Measurements from ENCODE around the gene DLG2. TPM values are rescaled to one million over a fixed set of nuclear protein-coding genes. Genes with fewer than 3 reads are reported as not detected.

The DLG2 gene
- total RNA-seq, 1 donor from 2014 or later = 2.1 TPM

DNA sequence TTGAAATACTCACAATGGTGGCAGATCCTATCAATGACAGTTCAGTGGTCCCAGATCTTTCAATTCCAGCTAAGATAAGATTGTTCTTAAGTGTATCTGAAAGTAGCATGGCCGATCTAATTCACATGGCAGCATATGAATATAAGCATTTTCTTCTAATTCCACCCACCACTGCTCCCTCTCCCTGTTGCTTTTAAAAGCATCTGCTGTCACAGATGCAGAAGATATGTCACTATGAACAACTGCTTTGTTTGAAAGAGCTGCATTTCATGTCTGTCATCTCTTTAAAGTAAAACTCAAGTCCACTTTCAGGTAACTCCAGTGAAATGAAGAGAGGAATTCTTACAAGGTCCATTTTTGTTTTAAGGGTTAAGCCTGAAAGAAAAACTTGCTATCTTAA is 1044.0 kb downstream of the DLG2 start:
- H3K27me3 Mint-ChIP-seq (ENCODE audit: insufficient read depth) = no peaks in the 10 kb centered on the region
- H3K9me3 Mint-ChIP-seq = no peaks in the 10 kb centered on the region
- H3K4me1 Mint-ChIP-seq (ENCODE audit: low read depth) = no peaks in the 10 kb centered on the region
- no peak overlapping the region for H3K4me3 Mint-ChIP-seq
- intact Hi-C loops (cut with micrococcal nuclease) = no loop called here
- no peaks in the 10 kb centered on the region for H3K36me3 Mint-ChIP-seq (ENCODE audit: low read depth)
- no peak for DNase-seq (ENCODE audit: low spot score)
- H3K27ac Mint-ChIP-seq = no peak overlapping the region

DNA sequence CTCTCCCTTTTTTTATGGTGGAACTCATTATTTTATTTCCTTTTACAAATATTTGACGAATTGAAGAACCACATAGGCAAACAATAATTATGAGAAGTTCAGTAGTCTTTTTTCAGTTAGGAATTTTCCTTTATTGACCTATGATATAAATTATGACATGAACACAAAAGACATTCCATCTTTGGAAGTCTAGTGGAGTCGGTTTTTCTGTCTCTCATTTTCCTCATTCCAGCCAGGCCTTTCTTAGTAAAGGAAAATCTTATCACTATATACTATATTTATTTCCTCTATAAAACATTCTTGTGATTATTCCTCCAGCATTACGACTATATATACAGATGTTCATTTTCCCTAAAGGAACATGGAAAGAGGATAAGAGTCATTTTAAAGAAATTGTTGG is 1046.1 kb downstream of the DLG2 start:
- H3K9me3 Mint-ChIP-seq = no peaks in the 10 kb centered on the region
- DNase-seq (ENCODE audit: low spot score) = no peak
- H3K27ac Mint-ChIP-seq = no peak overlapping the region
- H3K27me3 Mint-ChIP-seq (ENCODE audit: insufficient read depth) = no peaks in the 10 kb centered on the region
- intact Hi-C loops (cut with micrococcal nuclease) = no loop called here
- no peaks in the 10 kb centered on the region for H3K36me3 Mint-ChIP-seq (ENCODE audit: low read depth)
- H3K4me3 Mint-ChIP-seq = no peak overlapping the region
- H3K4me1 Mint-ChIP-seq (ENCODE audit: low read depth) = no peaks in the 10 kb centered on the region

DNA sequence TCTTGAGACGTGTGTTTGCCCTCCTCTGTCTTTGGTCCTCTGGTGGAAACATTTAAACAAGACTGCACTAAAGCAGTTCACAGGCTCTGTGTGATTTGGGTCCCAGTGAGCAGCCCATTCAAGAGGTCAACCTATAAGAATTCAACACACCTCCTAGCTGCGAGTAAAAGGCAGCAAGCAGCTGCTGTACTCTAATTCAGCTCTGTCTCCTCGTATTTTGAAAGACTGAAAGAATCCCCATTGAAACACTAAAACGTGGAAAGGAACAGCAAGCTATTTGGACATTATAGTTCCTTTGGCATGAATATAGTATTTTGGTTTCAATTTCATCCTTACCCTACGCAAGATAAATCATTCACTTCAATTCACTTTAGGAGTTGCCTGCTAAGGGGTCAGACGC is 1046.7 kb downstream of the DLG2 start:
- H3K4me3 Mint-ChIP-seq = no peak overlapping the region

DNA sequence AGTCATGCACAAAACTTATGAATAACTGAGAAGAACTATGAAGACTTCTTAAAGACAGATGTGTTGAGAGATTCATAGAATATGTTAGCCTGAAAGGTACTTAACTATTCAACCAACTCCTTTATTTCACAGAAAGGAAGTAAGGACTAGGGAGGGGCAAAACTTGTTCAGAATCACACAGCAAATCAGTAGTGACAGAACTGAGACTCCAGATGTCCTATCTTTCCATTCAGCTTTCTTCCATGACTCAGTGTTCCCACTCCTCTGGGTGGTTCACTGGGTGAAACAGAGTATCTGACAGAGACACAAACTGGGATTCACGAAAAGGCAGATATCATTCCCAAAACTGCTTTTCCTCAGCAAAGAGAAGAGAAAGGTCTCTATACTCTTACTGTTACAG is 1053.3 kb downstream of the DLG2 start:
- DNase-seq (ENCODE audit: low spot score) = no peak
- intact Hi-C loops (cut with micrococcal nuclease) = no loop called here
- no peak overlapping the region for H3K27ac Mint-ChIP-seq

More for the DNA sequence above, 1046.7 kb downstream of the DLG2 start:
- Mint-ChIP-seq H3K27ac (no peak overlapping the region), H3K4me1 (ENCODE audit: low read depth) (no peaks in the 10 kb centered on the region), H3K9me3 (no peaks in the 10 kb centered on the region), H3K27me3 (ENCODE audit: insufficient read depth) (no peaks in the 10 kb centered on the region), H3K36me3 (ENCODE audit: low read depth) (no peaks in the 10 kb centered on the region)
- no peak for DNase-seq (ENCODE audit: low spot score)
- intact Hi-C loops (cut with micrococcal nuclease) = no loop called here

DNA sequence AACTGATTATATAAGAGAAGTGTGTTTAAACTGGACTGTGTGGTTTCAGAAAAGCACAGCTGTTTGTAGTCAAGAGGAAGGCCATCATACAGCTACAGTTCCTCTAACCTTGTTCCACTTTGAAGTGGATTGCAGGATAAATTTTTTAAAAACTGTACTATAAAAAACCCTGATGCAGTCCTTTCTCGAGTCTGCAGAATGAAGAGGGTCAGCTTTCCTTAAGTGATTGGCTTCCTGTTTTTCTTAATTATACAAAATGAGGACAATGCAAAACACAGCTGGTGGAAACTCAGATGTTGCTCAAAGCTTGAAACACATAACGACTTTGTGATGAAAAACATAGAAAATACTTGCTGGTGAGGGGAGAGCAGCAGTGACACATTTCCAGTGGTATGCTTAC is 1060.5 kb downstream of the DLG2 start:
- Mint-ChIP-seq H3K9me3 (no peaks in the 10 kb centered on the region), H3K36me3 (ENCODE audit: low read depth) (no peaks in the 10 kb centered on the region), H3K4me3 (no peak overlapping the region), H3K27ac (no peak overlapping the region), H3K4me1 (ENCODE audit: low read depth) (no peaks in the 10 kb centered on the region), H3K27me3 (ENCODE audit: insufficient read depth) (no peaks in the 10 kb centered on the region)
- intact Hi-C loops (cut with micrococcal nuclease) = no loop called here
- DNase-seq (ENCODE audit: low spot score) = no peak

More for the DNA sequence above, 1053.3 kb downstream of the DLG2 start:
- Mint-ChIP-seq H3K27me3 (ENCODE audit: insufficient read depth) (no peaks in the 10 kb centered on the region), H3K36me3 (ENCODE audit: low read depth) (no peaks in the 10 kb centered on the region), H3K4me3 (no peak overlapping the region), H3K4me1 (ENCODE audit: low read depth) (no peaks in the 10 kb centered on the region), H3K9me3 (no peaks in the 10 kb centered on the region)

DNA sequence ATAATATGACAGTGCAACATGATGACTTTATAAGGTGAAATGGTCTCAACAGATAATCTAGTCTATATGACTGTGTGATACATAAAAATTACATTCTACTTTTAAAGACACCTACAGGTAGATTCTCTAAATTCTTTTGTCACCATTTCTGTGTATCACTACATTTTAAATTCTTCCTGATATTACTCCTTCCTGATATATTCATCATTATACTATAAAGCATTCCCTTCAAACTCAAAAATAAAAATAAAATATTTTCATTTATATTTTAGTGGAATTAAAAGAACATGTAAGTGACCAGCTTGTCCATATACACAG is 1062.3 kb downstream of the DLG2 start:
- no peak for DNase-seq (ENCODE audit: low spot score)
- no peak overlapping the region for H3K27ac Mint-ChIP-seq
- intact Hi-C loops (cut with micrococcal nuclease) = loop anchor here (2.0 kb wide), 2 partner anchors 180 to 728 kb away; no protein-coding TSS in a partner anchor
- H3K36me3 Mint-ChIP-seq (ENCODE audit: low read depth) = no peaks in the 10 kb centered on the region
- H3K4me3 Mint-ChIP-seq = no peak overlapping the region
- no peaks in the 10 kb centered on the region for H3K27me3 Mint-ChIP-seq (ENCODE audit: insufficient read depth)
- H3K4me1 Mint-ChIP-seq (ENCODE audit: low read depth) = no peaks in the 10 kb centered on the region
- H3K9me3 Mint-ChIP-seq = no peaks in the 10 kb centered on the region

DNA sequence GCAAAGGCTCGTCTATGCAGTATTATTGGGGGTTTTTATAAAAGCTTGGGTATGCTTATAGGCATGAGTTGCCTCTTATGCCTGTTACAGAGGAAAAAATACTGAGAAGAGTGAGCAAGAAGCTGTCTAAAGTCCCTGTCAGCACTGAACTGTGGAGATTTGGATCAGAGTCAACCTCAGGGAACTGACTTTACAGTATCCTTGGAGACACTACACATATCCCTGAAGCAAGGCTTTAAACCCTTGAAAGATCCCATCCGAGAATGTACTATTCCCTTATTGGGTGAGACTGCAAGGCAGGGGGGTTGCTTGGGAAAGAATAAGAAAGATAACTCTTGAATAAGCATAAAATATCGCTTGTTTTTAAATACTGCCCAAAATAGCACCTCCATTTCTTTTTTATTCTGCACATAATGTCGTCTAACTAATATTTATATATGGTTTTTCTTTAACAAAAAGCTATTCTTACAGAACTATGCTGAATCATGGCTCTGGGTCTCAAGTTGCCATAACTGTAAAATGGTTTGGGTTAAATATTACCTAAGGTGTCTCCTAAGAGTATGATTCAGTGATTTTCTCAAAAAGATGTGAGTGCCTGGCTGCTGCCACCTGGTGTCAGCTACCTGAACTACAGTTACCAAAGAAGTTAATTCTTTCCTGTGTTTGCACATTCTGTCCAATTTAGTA is 1062.8 kb downstream of the DLG2 start:
- Mint-ChIP-seq H3K4me1 (ENCODE audit: low read depth) (no peaks in the 10 kb centered on the region), H3K9me3 (no peaks in the 10 kb centered on the region), H3K4me3 (no peak overlapping the region), H3K27me3 (ENCODE audit: insufficient read depth) (no peaks in the 10 kb centered on the region), H3K36me3 (ENCODE audit: low read depth) (no peaks in the 10 kb centered on the region), H3K27ac (no peak overlapping the region)
- intact Hi-C loops (cut with micrococcal nuclease) = loop anchor here (2.0 kb wide), 2 partner anchors 180 to 728 kb away; no protein-coding TSS in a partner anchor
- no peak for DNase-seq (ENCODE audit: low spot score)

DNA sequence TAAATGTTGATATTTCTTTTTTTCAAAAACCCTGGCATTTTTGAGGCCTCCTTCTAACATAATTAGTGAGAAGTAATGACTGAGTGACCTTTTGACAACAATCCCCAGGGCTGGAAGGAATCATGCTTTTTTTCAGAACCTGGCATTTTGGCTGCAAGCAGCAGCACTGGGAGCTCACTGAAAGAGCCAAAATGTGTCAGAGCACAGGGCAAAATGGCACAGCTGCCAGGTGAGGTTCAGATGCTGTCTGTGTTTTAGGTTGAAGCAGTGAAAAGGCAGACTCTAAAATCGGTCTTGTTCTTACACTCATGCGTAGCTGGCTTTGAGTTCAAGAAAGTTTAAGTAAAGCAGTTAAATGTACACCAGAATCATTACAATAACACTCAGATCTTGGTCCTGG is 1063.8 kb downstream of the DLG2 start:
- no peaks in the 10 kb centered on the region for H3K4me1 Mint-ChIP-seq (ENCODE audit: low read depth)
- DNase-seq (ENCODE audit: low spot score) = no peak
- H3K9me3 Mint-ChIP-seq = no peaks in the 10 kb centered on the region
- no peak overlapping the region for H3K4me3 Mint-ChIP-seq
- H3K27ac Mint-ChIP-seq = no peak overlapping the region
- intact Hi-C loops (cut with micrococcal nuclease) = no loop called here
- H3K27me3 Mint-ChIP-seq (ENCODE audit: insufficient read depth) = no peaks in the 10 kb centered on the region
- no peaks in the 10 kb centered on the region for H3K36me3 Mint-ChIP-seq (ENCODE audit: low read depth)

DNA sequence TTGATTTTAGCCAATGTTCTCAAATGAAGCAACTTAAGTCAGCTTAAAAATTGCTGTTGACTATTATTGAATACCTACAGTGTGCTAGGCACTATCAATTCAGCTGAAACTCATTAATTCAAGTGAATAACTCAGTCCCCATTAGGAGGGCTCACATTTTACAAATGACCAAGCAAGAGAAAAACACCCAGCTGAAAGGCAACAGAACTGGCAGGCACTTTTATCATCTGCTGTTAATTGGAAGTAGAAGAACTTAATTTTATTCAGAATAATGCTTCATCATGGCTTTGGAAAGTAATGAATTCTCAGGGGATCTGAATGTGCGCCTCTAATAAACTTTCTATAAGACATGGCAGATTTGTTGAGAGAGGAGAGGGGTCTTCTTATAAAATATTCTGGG is 1066.9 kb downstream of the DLG2 start:
- H3K27ac Mint-ChIP-seq = no peak overlapping the region
- H3K9me3 Mint-ChIP-seq = no peaks in the 10 kb centered on the region
- no peak for DNase-seq (ENCODE audit: low spot score)
- no peaks in the 10 kb centered on the region for H3K27me3 Mint-ChIP-seq (ENCODE audit: insufficient read depth)
- H3K36me3 Mint-ChIP-seq (ENCODE audit: low read depth) = no peaks in the 10 kb centered on the region
- H3K4me3 Mint-ChIP-seq = no peak overlapping the region
- H3K4me1 Mint-ChIP-seq (ENCODE audit: low read depth) = no peaks in the 10 kb centered on the region
- intact Hi-C loops (cut with micrococcal nuclease) = no loop called here

DNA sequence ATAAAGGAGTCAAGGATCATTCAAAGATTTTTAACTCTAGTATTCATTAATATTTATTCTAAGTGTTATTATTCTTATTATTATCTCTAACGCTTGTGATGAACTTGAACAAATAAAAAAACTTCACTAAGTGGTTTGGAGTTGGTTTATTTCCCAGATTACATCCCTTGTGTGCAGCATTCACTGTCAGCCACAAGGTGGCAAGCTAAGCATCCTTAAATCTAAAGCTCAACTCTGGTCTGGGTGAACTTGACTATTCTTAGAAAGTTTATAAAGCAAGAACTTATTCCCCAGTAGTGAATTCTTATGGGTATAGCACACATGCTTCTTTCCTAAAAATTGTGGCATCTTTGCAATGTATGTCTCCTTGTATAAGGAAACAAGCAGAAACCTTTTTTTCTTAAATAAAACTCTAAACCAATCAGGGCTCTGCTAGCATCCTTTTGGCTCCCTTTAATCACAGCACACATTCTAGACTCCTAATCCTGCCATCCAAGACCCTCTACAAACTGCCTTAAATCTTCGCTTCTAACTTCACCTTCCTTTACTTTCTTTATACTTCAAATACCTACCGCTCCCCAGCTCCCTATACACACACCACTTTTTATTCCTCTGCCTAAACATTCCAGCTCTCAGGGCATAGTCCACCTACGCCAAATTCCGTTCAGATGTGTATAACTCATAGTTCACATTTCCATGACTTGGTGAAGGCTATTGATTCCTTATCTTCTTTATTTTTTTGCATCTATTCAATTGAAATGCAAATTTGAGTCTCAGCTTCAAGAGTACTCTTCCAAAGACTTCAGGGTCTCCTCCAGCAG is 1068.8 kb downstream of the DLG2 start:
- no peak for DNase-seq (ENCODE audit: low spot score)
- Mint-ChIP-seq H3K9me3 (no peaks in the 10 kb centered on the region), H3K4me3 (no peak overlapping the region), H3K27me3 (ENCODE audit: insufficient read depth) (no peaks in the 10 kb centered on the region), H3K36me3 (ENCODE audit: low read depth) (no peaks in the 10 kb centered on the region), H3K4me1 (ENCODE audit: low read depth) (no peaks in the 10 kb centered on the region), H3K27ac (no peak overlapping the region)
- intact Hi-C loops (cut with micrococcal nuclease) = loop anchor here (2.0 kb wide), 1 partner anchor 1033 kb away; no protein-coding TSS in a partner anchor

DNA sequence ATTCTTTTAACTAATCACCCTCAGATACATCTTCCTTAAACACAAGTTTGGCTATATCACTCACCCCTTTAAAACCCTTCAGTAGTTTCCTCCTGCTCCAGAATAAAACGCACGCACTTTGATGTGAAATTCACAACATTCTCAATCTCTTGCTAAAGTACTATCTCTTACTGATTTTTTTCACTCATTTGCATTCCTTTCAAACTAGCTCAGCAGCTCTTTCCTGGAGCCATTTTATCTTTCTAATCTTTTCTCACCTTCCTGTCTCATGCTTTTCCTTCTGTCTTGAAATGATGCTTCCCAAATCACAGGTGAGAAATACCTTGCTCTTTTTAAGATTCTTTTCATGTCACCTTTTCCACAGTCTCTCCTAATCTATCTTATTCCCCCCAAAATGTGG is 1074.4 kb downstream of the DLG2 start:
- H3K4me3 Mint-ChIP-seq = no peak overlapping the region
- intact Hi-C loops (cut with micrococcal nuclease) = no loop called here

DNA sequence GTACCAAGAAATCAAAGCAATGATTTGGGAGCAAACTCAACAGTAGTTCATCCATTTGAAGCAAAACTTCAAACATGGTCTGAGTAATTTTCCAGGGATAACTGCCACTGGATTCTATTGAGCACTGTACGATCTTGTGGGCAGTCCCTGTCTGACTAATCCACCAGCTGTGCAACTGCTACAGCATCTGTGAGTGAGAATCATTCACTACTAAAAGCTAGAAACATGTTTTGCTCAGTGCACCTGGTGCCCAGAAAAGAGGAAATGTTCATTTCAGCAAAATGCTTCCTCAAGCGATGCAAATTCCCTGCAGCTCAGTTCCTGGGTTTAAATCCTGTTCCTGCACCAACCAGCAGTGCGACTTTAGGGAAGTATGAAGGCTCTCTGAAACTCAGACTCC is 1077.9 kb downstream of the DLG2 start:
- Mint-ChIP-seq H3K27ac (no peak overlapping the region), H3K9me3 (peaks cover 4% of the 10 kb centered on the region), H3K4me3 (no peak overlapping the region), H3K4me1 (ENCODE audit: low read depth) (no peaks in the 10 kb centered on the region), H3K27me3 (ENCODE audit: insufficient read depth) (no peaks in the 10 kb centered on the region), H3K36me3 (ENCODE audit: low read depth) (no peaks in the 10 kb centered on the region)
- intact Hi-C loops (cut with micrococcal nuclease) = no loop called here
- no peak for DNase-seq (ENCODE audit: low spot score)

More for the DNA sequence above, 1074.4 kb downstream of the DLG2 start:
- Mint-ChIP-seq H3K27ac (no peak overlapping the region), H3K4me1 (ENCODE audit: low read depth) (no peaks in the 10 kb centered on the region), H3K9me3 (no peaks in the 10 kb centered on the region), H3K27me3 (ENCODE audit: insufficient read depth) (no peaks in the 10 kb centered on the region), H3K36me3 (ENCODE audit: low read depth) (no peaks in the 10 kb centered on the region)
- no peak for DNase-seq (ENCODE audit: low spot score)

DNA sequence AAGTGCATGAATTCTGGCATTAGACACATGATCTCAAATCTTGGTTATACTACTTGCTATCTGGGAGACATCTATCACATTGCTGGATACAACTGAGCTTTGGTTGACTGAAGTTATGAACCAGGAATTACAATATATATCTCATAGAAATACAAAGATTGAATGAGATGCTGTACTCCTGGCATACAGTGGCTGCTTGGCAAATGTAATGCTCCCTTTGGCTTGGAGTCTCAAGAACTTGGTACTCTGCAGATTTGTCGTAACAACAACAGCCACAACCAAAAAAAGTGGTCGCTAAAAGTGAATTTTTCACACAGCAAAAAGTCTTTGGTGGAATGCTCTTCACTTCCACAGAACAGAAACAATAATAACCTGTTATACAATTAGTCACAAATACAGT is 1082.6 kb downstream of the DLG2 start:
- no peaks in the 10 kb centered on the region for H3K36me3 Mint-ChIP-seq (ENCODE audit: low read depth)
- no peaks in the 10 kb centered on the region for H3K4me1 Mint-ChIP-seq (ENCODE audit: low read depth)
- peaks cover 9% of the 10 kb centered on the region for H3K9me3 Mint-ChIP-seq
- no peak overlapping the region for H3K4me3 Mint-ChIP-seq
- DNase-seq (ENCODE audit: low spot score) = no peak
- H3K27me3 Mint-ChIP-seq (ENCODE audit: insufficient read depth) = no peaks in the 10 kb centered on the region
- no peak overlapping the region for H3K27ac Mint-ChIP-seq
- intact Hi-C loops (cut with micrococcal nuclease) = no loop called here
